ENCODE data around the gene ZSCAN12.
"Not testable (repeated sequence)": the region's sequence is repeated elsewhere in the genome, so short reads cannot be mapped to it uniquely, and the experiment has no call there.

ZSCAN12 gene

GRCh38 chr6:28373925-28374324 lies 25.6 kb downstream of the ZSCAN12 start:
- H3K4me3 ChIP-seq (ENCODE audit: low read depth, low read length) = no peak overlapping the region
- no peak for TF ChIP-seq CTCF (IDR thresholded peaks at IDR 0.05; ENCODE audit: low read depth, low read length)

- no peak for TF ChIP-seq CTCF (IDR thresholded peaks at IDR 0.05; ENCODE audit: low read depth, low read length)
- H3K4me3 ChIP-seq (ENCODE audit: low read depth, low read length) = no peak overlapping the region
These were observed 27.7 kb downstream of the ZSCAN12 start for GRCh38 chr6:28371706-28372451.

- no peak for TF ChIP-seq CTCF (IDR thresholded peaks at IDR 0.05; ENCODE audit: low read depth, low read length)
- H3K4me3 ChIP-seq (ENCODE audit: low read depth, low read length) = no peak overlapping the region
These were observed 28.3 kb downstream of the ZSCAN12 start for GRCh38 chr6:28371280-28371679.

- no peak for TF ChIP-seq CTCF (IDR thresholded peaks at IDR 0.05; ENCODE audit: low read depth, low read length)
- no peak overlapping the region for H3K4me3 ChIP-seq (ENCODE audit: low read depth, low read length)
These were observed 29.1 kb downstream of the ZSCAN12 start for GRCh38 chr6:28370440-28370839.

GRCh38 chr6:28369463-28369862 lies 30.1 kb downstream of the ZSCAN12 start:
- TF ChIP-seq CTCF (IDR thresholded peaks at IDR 0.05; ENCODE audit: low read depth, low read length) = no peak

GRCh38 chr6:28368522-28368921 lies 31.0 kb downstream of the ZSCAN12 start:
- H3K4me3 ChIP-seq (ENCODE audit: low read depth, low read length) = no peak overlapping the region
- TF ChIP-seq CTCF (IDR thresholded peaks at IDR 0.05; ENCODE audit: low read depth, low read length) = no peak

More at GRCh38 chr6:28369463-28369862, 30.1 kb downstream of the ZSCAN12 start:
- no peak overlapping the region for H3K4me3 ChIP-seq (ENCODE audit: low read depth, low read length)

- not testable (repeated sequence) for H3K4me3 ChIP-seq (ENCODE audit: low read depth, low read length)
These were observed 34.0 kb downstream of the ZSCAN12 start for GRCh38 chr6:28365590-28365989.

- no peak for TF ChIP-seq CTCF (IDR thresholded peaks at IDR 0.05; ENCODE audit: low read depth, low read length)
- no peak overlapping the region for H3K4me3 ChIP-seq (ENCODE audit: low read depth, low read length)
These were observed 38.6 kb downstream of the ZSCAN12 start for GRCh38 chr6:28360961-28361360.

GRCh38 chr6:28359562-28359961 lies 40.0 kb downstream of the ZSCAN12 start:
- H3K4me3 ChIP-seq (ENCODE audit: low read depth, low read length) = not testable (repeated sequence)

All from WI38 (cell line).